ENCODE results near the gene TRMT44.
"Not testable (repeated sequence)": the region's sequence is repeated elsewhere in the genome, so short reads cannot be mapped to it uniquely, and the experiment has no call there.

Gene TRMT44

DNA sequence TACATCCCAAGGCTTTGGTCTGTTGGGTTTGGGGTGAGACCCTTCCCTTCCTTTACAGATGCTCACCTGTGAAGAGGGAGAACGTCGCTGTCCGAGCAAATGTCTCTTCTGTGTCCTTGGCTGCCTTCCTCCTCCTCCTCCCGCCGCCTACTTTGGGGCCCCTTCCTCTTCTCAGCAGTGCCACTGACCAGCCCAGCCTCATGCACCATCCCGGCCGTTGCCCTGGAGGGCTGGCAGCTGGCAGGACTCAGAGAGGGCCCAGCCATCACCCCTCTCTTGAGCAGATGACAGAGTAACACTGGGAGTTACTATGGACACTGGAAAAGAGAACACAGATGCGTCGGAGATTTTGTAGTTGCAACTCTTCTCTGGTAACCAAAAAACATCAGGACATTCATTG, 68.2 kb downstream of the TRMT44 start:
- no peak for DNase-seq

DNA sequence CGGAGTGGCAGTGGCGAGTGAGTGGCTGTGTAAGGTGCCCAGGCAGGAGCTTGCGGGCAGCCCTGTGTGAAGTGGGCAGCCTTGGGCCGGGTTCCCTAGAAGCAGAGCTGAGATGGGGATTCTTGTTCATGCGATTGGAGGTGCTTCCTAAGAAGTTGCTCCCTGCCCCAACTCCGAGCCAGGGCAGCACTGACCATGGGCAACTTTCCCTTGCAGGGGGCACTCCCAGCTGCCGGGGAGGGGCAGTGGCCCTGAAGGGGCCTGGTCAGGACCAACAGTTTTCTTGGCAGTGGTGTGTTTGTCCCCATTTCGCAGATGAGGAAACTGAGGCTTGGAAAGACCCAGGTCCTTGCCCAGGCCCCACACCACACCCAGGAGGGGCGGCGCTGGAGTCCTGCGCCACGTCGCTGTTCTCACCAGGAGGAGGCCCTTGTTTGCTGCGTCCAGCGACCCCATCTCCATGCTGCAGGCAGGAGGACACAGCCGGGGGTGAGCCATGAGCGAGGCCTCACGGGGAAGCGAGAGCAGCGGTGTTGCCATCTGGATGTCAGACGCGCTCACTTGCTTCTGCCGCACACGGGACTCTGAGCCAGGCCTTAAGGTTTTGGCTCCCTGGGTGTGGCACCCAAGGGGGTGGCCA, 68.9 kb downstream of the TRMT44 start:
- DNase-seq: no peak

DNA sequence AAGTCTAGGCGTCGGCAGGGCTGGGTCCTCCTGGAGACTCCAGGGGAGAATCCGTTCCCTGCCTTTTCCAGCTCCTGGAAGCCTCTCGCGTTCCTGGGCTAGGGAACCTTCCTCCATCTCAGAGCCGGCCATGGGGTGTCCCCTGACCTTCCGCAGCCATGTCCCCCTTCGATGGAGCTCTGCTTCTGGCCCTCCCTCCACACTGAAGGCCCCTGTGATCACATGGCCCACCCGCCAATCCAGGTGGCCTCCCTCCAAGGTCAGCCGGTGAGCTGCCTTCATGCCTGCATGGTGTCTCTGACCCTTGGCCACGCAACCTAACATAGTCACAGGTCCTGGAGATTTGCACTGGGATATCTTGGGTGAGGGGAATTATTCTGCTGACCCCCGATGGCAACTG, 69.6 kb downstream of the TRMT44 start:
- no peak for DNase-seq

DNA sequence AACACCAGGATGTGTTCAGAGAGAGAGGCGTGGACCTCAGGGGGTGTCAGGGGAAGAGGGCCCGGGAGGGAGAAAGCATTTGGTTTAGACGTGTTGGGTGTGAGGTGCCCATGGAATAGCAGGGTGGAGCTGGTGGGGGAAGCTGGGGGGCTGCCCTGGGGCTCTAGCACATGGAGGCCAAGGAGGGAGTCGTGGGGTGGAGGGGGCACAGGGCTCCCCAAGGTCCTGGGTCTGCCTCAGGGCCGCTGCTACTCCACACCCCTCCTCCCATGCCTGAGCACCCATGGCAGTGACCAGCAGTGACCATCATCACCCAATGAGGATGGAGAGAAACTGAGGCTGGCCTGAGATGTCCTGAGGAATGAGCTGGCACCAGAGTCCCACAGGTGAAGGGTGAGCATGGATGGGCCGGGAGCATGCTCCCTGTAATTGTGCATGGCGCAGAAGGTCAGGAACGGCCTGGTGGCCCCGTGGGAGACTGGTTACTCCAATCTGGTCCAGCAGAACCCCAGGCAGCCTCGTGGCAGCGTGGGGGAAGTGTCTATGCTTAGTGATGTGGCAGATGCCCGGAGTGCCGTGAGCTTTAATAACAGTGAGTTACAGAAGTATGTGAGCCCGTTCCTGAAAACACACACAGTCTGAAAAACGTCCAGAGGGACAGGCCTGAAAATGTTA, 70.2 kb downstream of the TRMT44 start:
- no peak for DNase-seq

DNA sequence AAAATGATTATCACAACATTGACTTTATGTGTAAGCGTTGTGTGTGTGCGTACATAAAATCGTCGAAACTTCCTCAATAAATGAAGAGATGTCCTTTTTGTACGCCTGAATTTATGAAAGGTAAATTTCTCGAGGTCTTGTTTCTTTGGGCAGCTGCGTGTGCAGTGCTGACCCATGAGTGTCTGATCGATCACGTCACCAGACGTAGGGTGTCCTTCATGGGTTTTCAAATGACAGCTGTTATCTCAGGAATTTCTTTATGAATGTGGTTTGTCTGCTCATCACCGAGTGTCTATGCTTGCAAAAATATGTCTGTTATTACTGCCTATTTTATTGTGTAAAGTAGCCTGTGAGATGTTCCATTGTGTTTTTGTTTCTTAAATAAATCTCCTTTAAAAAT, 71.9 kb downstream of the TRMT44 start:
- no peak for DNase-seq

DNA sequence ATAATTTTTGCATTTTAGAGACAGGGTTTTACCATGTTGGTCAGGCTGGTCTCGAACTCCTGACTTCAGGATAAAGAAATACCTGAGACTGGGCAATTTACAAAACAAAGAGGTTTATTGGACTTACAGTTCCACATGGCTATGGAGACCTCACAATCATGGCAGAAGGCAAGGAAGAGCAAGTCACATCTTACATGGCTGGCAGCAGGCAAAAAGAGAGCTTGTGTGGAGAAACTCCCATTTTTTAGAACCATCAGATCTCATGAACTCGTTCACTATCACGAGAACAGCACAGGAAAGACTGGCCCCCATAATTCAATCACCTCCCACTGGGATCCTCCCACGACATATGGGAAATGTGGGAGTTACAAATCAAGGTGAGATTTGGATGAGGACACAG, 72.5 kb downstream of the TRMT44 start:
- DNase-seq: not testable (repeated sequence)

DNA sequence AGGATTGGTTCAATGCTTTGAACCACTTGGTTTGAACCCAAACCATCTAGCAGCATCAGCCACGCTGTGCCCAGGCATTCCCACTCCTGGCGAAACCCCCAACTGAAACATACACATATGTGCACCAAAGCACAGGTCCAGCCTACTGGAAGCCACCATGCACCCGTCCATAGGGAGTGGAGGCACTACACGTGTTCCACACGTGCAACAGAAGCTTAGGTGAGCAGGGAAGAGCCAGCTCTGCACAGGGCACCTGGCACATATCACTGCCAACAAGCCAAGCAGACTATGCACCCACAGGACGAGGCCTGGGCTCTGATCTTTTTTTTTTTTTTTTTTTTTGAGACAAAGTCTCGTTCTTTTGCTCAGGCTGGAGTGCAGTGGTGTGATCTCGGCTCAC, 73.4 kb downstream of the TRMT44 start:
- no peak for DNase-seq

DNA sequence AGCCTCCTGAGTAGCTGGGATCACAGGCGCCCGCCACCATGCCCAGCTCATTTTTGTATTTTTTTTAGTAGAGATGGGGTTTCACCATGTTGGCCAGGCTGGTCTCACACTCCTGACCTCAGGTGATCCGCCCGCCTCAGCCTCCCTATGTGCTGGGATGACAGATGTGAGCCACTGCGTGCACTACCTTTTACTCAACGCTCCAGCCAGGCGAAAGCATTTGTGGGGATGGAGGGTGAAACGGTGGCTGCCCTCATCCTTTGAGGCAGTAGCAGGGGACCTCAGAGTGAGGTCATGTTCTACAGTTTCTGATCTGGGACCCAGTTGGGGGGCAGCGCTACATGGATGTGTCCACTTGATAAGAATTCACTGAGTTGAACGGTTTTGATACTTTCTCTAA, 73.8 kb downstream of the TRMT44 start:
- no peak for DNase-seq

DNA sequence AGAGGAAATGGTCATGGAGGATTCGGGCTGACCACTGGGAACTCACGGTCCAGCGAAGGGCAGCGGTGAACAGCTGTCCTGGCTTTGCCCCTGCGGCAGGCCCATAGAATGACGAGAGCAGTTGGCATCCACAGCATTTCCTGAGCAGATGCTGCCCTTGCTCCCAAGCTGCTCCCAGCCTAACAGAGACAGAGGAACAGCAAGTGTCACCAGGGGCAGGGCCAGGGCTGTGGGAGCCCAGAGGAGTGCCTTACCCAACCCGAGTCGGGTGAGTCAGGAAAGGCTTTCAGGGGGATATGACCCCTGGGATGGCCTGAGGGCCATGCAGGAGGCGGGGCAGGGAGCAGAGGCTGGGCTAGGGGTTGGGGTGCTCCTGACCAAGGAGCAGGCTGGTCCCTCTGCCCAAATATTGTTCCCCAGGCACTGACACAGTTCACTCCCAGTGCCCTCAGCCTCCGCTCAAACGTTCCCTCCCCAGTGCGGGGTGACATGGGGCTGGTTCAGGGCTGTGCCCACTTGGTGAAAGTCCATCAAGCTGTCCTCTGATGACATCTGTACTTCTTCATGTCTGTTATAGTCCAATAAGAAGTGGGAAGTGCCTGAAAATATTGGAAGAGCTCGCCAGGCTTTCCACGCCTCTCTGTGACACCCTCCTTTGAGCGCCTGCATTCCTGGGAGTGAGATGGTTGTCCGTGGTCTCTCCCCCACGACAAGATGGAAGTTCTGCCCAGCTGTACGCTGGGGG, 74.9 kb downstream of the TRMT44 start:
- no peak for DNase-seq

DNA sequence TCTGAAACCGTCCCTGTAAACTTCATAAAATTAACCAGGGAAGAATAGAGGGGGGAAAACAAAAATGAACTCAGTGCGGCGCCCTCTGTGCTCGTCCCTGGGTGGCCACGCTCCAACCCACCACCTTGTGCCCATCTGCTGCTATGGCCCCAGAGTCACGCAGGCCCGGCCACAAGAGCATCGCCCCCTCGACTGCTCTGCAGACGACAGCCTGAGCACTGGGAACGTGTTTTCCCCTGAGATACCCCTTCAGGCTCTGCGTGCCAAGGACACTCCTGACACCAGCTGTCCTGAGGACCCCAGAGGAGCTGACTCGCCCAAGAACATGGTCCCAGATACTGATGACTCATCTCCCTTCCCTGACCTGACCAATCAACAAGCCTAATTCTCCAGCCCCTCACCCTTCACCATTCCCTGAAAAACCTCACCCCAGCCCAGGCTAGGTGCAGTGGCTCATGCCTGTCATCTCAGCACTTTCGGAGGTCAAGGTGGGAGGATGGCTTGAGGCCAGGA, 75.5 kb downstream of the TRMT44 start:
- DNase-seq: no peak

DNA sequence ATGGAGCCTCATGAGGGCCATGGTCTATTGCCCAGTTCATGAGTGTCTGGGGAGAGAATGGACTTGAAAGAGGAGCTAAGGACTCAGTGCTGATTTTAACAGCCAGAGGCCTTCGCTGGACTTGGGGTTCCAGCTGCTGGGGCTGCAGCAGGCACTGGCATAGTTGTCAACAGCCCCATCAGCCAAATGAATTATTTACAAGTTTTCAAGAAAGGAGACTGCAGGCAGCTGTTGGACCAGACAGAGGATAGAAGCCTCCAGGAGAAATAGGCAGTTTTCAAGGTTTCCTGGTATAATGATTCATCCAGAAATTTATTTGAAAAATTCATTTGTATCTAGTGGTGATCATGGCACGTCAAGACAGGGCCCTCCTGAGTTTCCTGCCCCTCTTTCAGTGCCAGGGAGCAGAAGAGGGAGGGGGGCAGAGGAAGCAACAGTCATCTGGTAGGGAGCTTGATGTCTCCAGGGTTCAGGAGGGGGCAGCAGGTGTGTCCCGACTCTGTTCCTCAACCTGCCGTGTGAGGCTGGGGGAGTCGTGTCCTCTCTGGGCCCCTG, 76.5 kb downstream of the TRMT44 start:
- no peak for DNase-seq

DNA sequence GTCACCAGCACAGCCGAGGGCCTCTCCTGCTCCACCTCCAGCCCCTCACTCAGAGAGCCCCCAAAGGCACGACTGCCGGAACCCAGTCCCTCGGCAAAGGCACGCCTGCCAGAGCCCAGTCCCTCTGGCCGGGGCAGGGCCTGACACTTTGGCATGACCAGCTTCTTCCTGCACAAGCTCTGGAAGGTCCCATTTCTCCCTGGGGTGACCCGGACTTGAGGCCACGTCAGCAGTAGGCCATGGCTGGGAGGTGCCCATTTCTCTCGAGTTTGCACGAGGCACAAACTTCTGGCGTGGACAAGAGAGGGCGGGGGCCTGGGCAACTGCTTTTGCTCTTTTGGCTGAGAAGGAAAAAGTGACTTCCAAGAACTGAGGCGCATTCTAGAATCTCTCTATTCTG, 77.4 kb downstream of the TRMT44 start:
- no peak for DNase-seq

DNA sequence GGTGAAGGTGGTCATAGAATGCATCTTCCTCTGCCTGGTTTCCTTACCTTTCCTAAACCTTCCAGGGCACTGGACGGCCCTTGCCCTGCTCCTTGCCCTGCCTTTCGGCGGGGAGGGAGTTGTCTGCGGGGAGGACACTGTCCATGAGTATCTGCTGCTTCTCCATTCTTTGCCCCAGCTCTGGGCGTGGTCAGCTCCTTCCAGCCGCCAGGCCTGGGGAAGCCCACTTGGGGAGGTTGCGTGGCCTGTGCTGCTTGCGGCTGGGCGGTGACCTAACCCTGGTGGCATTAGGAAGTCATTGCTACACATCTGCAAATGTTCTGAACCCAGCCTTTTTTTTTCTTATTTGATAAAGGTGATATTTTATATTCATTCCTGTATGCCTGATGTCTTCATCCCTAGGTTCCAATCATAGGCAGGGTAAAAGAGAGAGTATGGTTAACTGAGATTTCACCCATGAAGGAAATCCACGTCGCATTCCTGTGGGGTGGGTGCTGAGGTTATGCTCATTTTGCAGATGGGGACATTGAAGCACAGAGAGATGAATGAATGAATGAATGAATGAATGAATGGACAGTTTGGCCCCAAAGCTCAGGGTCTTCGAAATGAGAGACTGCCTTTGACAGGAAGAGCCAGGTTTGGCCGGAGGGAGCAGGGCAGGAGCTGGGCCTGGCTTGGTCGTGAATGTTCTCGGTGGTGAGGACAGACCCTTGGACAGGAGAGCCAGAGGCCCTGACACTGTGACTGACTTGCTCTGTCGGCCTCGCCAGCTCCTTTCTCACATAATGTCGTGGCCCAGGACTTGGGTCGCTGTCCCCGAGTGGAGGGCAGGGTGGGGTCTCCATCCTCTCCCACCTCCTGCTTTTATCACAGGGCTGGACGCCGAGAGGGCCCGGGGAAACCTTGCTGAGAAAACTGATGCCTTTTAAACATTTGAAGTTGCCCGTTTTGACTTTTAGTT, 81.9 kb downstream of the TRMT44 start:
- no peak for DNase-seq

DNA sequence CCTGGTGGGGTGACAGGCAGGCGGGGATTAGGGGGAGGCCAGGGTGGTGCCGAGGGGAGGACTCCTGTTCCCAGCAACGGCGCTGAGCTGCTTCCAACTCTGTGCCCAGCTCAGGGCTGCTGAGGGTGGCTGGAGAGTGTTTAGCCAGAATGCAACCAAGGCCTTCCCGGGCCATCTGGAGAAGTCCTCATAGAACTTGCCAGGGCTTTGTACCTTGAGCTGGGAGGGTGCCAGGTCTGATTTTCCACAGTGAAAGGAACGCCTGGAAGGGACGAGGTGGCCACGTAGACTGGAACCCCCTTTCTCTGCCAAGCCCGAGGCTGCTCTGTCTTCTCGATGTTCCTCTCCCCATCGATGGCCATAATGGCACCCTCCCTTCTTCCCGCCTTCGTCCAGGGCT, 82.6 kb downstream of the TRMT44 start:
- no peak for DNase-seq

DNA sequence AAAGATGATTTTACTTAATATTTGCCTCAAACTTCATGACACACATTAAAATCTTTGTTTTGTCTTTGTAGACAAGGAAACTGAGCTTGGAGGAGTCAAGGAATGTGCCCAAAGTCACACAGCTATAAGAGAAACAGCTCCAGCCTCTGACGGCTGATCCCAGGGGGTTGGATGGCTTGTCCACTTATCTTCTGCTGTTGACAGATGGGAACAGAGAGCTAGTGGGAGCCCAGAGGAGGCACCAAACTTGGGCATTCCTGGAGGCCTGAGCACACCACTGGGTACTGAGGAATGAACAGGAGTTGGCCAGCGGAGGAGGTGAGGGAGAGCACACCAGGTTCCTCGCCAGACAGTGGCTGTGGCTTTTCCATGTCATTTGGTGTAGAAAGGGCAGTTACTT, 83.2 kb downstream of the TRMT44 start:
- no peak for DNase-seq

DNA sequence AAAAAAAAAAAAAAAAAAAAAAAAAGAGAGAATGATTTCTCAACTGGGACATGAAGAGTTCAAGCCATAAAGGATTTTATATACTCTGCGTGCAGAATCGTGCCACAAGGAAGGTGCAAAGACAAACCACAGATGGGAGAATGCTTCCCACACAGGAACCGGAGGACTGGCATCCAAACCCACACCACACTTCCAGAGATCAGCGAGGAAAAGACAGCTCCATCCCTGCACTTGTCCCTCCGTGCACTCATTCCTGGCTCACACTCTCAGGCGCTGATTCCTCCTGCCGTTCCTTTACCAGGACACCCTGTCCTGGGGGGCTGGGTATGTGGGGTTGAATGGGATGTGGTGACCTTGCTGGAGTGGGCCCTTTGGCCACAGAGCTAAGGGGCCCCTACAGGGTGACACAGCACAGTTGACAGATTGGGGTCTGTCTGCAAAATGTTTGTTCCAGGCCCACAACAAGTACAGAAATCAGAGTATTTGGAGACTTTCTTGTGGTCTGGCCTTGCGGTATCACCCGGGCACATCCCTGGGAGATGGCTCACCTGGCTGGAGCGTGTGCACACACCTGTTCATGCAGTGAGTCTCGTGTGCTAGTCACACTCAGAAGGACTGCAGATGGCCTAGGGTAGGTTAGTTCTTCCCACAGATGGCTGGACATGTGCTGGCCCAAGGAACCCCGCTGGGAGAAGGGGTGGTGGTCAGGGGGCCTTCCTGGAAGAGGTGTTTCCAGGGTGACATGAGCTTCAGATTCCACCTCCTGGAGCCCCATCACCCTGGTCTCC, 84.2 kb downstream of the TRMT44 start:
- peak in 1 of 56 donors; percentile 19 for DNase-seq

DNA sequence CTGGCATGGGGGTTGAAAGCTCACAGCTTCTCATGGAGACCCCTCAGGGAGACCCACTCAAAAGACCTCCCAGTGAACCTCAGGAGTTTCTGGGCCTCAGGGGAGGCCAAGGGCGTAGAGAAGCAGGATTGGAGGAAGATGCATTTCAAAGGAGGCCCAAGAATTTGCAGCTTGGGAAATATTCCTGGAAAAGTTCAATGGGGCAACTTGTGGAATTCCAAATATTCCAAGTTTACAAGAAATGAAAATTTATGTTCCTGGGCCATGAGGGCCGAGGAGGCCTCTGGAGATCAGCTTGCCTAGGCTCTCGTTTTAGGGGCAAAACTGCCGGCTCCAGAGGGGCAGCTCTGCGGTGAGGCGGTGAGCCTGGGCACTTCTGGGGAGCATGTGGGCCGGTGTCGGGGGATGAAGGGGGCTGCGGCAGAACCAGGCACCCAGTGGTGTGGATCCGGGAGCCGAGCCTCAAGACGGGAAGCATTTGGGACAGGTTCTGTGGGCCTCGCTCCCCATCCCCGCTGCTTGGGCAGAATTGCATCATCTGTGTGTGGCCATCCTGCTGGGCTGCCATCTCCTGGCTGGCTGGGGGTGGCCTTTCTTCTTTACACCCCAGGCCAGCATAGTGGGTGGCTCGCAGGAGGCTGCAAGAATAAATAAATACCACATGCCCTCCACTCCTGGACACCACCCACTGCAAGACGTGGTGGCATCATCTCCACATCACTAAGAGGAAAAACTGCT, 85.0 kb downstream of the TRMT44 start:
- DNase-seq: no peak
